ENCODE measurements around the gene MOAP1. TPM values are rescaled to one million over a fixed set of nuclear protein-coding genes. Genes with fewer than 3 reads are reported as not detected.

The MOAP1 gene
- total and polyA plus RNA-seq, 2 of the 8 experiments (the other 6 are each of a cell fraction or from before 2014, with no cell fraction given), result 18.3 to 20.1 TPM

DNA sequence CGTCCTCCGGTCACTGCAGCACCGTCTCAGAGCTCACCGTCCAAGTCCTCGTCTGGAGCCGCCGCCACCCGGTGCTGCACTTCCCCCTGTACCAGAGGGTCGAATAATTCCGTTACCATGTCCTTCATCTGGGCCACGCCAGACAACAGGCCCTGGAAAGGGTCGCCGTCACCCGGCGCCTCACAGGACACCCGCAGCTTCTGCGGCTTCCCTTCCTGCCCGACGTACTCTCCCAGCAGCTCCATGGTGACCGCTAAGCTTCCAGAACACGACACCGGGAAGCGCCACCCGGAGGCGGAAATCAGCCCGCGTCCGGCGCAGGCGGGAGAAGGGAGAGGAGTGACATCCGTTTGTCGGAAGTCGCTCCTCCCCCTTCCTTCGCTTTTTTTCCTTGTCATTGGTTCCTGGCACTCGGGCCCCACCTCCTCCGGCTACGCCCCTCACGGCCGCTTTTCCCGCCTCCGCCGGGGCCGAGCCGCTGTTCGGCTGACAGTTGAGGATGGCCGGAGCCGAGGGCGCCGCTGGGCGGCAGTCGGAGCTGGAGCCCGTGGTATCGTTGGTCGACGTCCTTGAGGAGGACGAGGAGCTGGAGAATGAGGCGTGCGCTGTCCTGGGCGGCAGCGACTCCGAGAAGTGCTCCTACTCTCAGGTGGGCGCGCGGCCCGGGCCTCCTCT lies 22.2 kb upstream of the MOAP1 start, which contains the start of the genes GON7 and UBR7:
GON7 (minus strand) TSS at position 273 of the 675 bp plus-strand sequence; CDS start at position 245, 28 bp downstream.
UBR7 (plus strand) TSS at position 464 of the 675 bp plus-strand sequence; CDS start at position 500, 36 bp downstream.
- peak within 1 kb of the TSS; percentile 65 for H3K27ac ChIP-seq (ENCODE audit: low read depth, low read length)
- H4K91ac ChIP-seq (replicated peaks; ENCODE audit: insufficient read length, low read length), result peak within 1 kb of the TSS; percentile 19
- peak; percentile 91 to 95 for DNase-seq (ENCODE audit: low read depth in 1 of 2, low spot score in 2 of 2)
- peak within 1 kb of the TSS; percentile 78 for H3K56ac ChIP-seq (replicated peaks; ENCODE audit: insufficient read length, low read depth, low read length)
- WGBS, 2 experiments (ENCODE audit: extremely low coverage in 1 of 2, insufficient coverage in 1 of 2, insufficient read length in 1 of 2, insufficient replicate concordance in 2 of 2, low coverage in 1 of 2, low lambda C conversion rate in 2 of 2, missing lambda C conversion rate in 1 of 2), result 2% methylated on average over 39 of the region's 65 CpGs; no CpG with 5 or more reads in 1 of the 2 experiments
- ChIA-PET CTCF (ENCODE audit: partially characterized antibody) (interaction anchor here (0.6 to 3.0 kb wide), 29 partner anchors 11 to 509 kb away, joined by 3 to 27 read pairs (median 4); partner anchors contain the start of genes LYSET and MOAP1), POLR2A (ENCODE audit: partially characterized antibody) (interaction anchor here (1.4 to 3.5 kb wide), 2 partner anchors 9 to 23 kb away, joined by 3 to 25 read pairs; partner anchors contain the start of genes LYSET and MOAP1)
- peak within 1 kb of the TSS; percentile 59 for H4K5ac ChIP-seq (ENCODE audit: insufficient read length, low read depth, low read length)
- H2AK5ac ChIP-seq (ENCODE audit: low read depth, low read length), result no peak within 1 kb of the TSS
- H2AFZ ChIP-seq (ENCODE audit: low read length), result peak within 1 kb of the TSS; percentile 86; the same call in 1 of the 2 replicates
- no peak within 1 kb of the TSS for H2BK20ac ChIP-seq (ENCODE audit: low read length)
- no peaks in the 10 kb centered on the region for H3K9me3 ChIP-seq (ENCODE audit: insufficient read depth in 2 of 2, low read depth in 1 of 2, low read length in 1 of 2)
- no peak for FAIRE-seq
- no peaks in the 10 kb centered on the region; the same call in 1 of the 2 replicates for H3K79me1 ChIP-seq (ENCODE audit: low read depth, low read length)
- peak within 1 kb of the TSS; percentile 71; the same call in 1 of the 2 replicates for H2BK5ac ChIP-seq (ENCODE audit: low read depth, low read length)
- H3K4me1 ChIP-seq (replicated peaks in 1 of 4; ENCODE audit: control insufficient read depth in 3 of 4, insufficient read depth in 4 of 4, low read length in 3 of 4), result peaks cover 0 to 6% (median 4%) of the 10 kb centered on the region in 4 experiments; a peak in 3 of 7 replicates
- H3K9ac ChIP-seq (replicated peaks in 1 of 4; ENCODE audit: extremely low read depth in 1 of 4, low read depth in 3 of 4, low read length in 3 of 4), result peak within 1 kb of the TSS; percentile 70 to 85 (median 76)
- H3K4me2 ChIP-seq (ENCODE audit: insufficient read depth in 1 of 2, low read depth in 2 of 2, low read length in 2 of 2), result peak within 1 kb of the TSS; percentile 88 to 98
- peak within 1 kb of the TSS; percentile 77 to 99 (median 93) for H3K4me3 ChIP-seq (ENCODE audit: extremely low read depth in 1 of 4, insufficient read depth in 2 of 4, low read depth in 3 of 4, low read length in 4 of 4)
- no peaks in the 10 kb centered on the region for H3K27me3 ChIP-seq (replicated peaks in 1 of 4; ENCODE audit: control insufficient read depth in 3 of 4, extremely low read depth in 1 of 4, insufficient read depth in 3 of 4, low read length in 3 of 4)
- H2BK120ac ChIP-seq (replicated peaks; ENCODE audit: low read depth, low read length), result no peak within 1 kb of the TSS
- peaks cover 0 to 9% (median 0%) of the 10 kb centered on the region in 4 experiments; a peak in 3 of 8 replicates for H3K36me3 ChIP-seq (ENCODE audit: control insufficient read depth in 2 of 4, insufficient read depth in 4 of 4, low read length in 3 of 4)
- no peak within 1 kb of the TSS for H3K4ac ChIP-seq (replicated peaks; ENCODE audit: insufficient read length, low read depth, low read length)
- no peak within 1 kb of the TSS for H2BK12ac ChIP-seq (ENCODE audit: low read depth, low read length)
- no peaks in the 10 kb centered on the region for H4K20me1 ChIP-seq (replicated peaks in 1 of 2; ENCODE audit: control insufficient read depth in 1 of 2, insufficient read depth in 2 of 2, low read length in 2 of 2)
- no peak within 1 kb of the TSS for H3K23ac ChIP-seq (ENCODE audit: insufficient read length)
- peak within 1 kb of the TSS; percentile 59 for H4K8ac ChIP-seq (ENCODE audit: extremely low read depth, insufficient read depth, low read length)
- H3K23me2 ChIP-seq (ENCODE audit: low read depth, low read length), result peaks cover 7% of the 10 kb centered on the region
- H3K14ac ChIP-seq (ENCODE audit: insufficient read length), result no peak within 1 kb of the TSS
- H3K79me2 ChIP-seq (ENCODE audit: control insufficient read depth in 1 of 2, insufficient read depth in 2 of 2, low read length in 2 of 2), result peaks cover 0 to 16% of the 10 kb centered on the region in 2 experiments; a peak in 3 of 4 replicates
- peak within 1 kb of the TSS; percentile 88; the same call in 1 of the 2 replicates for H3K18ac ChIP-seq (ENCODE audit: extremely low read depth, low read length)
- no peak within 1 kb of the TSS; the same call in 1 of the 2 replicates for H2BK15ac ChIP-seq (ENCODE audit: low read length)
- no peak for TF ChIP-seq RFX5 (IDR thresholded peaks at IDR 0.05; ENCODE audit: borderline replicate concordance, low read depth, low read length)
- peak in 1 of 2 experiments; percentile 31; a peak in 1 of 4 replicates for TF ChIP-seq HDAC2 (IDR thresholded peaks at IDR 0.05; ENCODE audit: borderline replicate concordance in 1 of 2, low read depth in 2 of 2, low read length in 2 of 2)
- no peak for TF ChIP-seq BRCA1 (IDR thresholded peaks at IDR 0.05; ENCODE audit: low read depth, low read length)
- peak; percentile 34 to 92; a peak in 2 of 4 replicates for TF ChIP-seq SIN3A (conservative IDR thresholded peaks at IDR 0.05 in 1 of 2, IDR thresholded peaks at IDR 0.05 in 1 of 2; ENCODE audit: low read depth in 1 of 2, low read length in 2 of 2)
- peak; percentile 21 for TF ChIP-seq EZH2 (IDR thresholded peaks at IDR 0.05; ENCODE audit: low read depth, low read length, severe bottlenecking)
- peak; percentile 56; the same call in 1 of the 2 replicates for TF ChIP-seq PHF8 (conservative IDR thresholded peaks at IDR 0.05; ENCODE audit: low read depth, low read length)
- peak; percentile 7; the same call in 1 of the 2 replicates for TF ChIP-seq SIX5 (IDR thresholded peaks at IDR 0.05; ENCODE audit: low read depth, low read length)
- peak; percentile 58 for TF ChIP-seq TAF7 (optimal IDR thresholded peaks at IDR 0.05; ENCODE audit: borderline replicate concordance, low read depth, low read length)
- 0 out of 4 replicates have a peak, but pooled peaks of 1 of the 2 experiments have one; percentile 8 for TF ChIP-seq RAD21 (IDR thresholded peaks at IDR 0.05 in 1 of 2, conservative IDR thresholded peaks at IDR 0.05 in 1 of 2; ENCODE audit: low read depth in 2 of 2, low read length in 2 of 2)
